Epithelial cell of prostate (primary cell): ENCODE data around the gene CLPTM1L.
"Not testable (repeated sequence)": the region's sequence is repeated elsewhere in the genome, so short reads cannot be mapped to it uniquely, and the experiment has no call there.

ENCODE experiments used
- DNase-seq: peaks from one replicate; pipeline ENCODE4 v3.0.0-alpha.2; 2011; ENCODE audit warnings: low read depth, low spot score
- H3K27ac ChIP-seq: fragments of 450-650 bp; 2 replicates; pipeline ENCODE4 v1.5.1; 2017; ENCODE audit warnings: mild to moderate bottlenecking

The CLPTM1L gene

DNA sequence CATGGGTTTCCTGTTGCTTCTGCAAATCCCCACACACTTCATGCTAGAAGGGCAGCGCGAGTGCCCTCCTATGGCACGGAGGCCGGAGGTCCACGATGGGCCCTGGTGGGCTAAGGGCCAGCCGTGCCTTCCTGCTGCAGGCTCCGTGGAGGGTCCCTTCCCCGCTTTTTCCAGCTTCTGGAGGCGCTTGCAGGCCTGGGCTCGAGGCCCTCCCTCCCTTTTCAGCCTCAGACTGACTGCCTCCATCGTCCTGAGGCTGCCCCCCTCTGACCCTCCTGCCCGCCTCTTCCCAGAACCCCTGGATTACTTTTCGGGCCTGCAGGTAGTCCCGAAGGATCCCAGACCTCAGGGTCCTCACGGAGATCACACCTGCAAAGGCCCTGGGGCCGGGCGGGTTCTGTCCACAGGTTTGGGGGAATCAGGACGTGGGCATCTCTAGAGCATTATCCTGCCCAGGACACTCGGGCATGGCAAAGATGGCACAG is 46.8 kb downstream of the CLPTM1L start:
- H3K27ac ChIP-seq, result no peak overlapping the region
- DNase-seq, result no peak

- no peak for DNase-seq
- no peak overlapping the region for H3K27ac ChIP-seq
These were observed 47.7 kb downstream of the CLPTM1L start for GRCh38 chr5:1297243-1297642.

DNA sequence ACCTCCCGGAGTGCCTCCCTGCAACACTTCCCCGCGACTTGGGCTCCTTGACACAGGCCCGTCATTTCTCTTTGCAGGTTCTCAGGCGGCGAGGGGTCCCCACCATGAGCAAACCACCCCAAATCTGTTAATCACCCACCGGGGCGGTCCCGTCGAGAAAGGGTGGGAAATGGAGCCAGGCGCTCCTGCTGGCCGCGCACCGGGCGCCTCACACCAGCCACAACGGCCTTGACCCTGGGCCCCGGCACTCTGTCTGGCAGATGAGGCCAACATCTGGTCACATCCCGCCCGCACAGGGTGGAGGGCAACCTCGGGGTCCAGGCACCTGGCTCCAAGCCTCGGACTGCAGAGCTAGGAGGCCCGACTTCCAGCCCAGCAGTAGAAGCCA is 49.3 kb downstream of the CLPTM1L start:
- no peak overlapping the region for H3K27ac ChIP-seq
- DNase-seq, result no peak

- DNase-seq, result no peak
These were observed 49.9 kb downstream of the CLPTM1L start, which contains the start of gene TERT for GRCh38 chr5:1294835-1295649. Gene TERT, minus strand, starts transcription at chr5:1295068. Its CDS starts 79 bp downstream, at chr5:1294989.

DNA sequence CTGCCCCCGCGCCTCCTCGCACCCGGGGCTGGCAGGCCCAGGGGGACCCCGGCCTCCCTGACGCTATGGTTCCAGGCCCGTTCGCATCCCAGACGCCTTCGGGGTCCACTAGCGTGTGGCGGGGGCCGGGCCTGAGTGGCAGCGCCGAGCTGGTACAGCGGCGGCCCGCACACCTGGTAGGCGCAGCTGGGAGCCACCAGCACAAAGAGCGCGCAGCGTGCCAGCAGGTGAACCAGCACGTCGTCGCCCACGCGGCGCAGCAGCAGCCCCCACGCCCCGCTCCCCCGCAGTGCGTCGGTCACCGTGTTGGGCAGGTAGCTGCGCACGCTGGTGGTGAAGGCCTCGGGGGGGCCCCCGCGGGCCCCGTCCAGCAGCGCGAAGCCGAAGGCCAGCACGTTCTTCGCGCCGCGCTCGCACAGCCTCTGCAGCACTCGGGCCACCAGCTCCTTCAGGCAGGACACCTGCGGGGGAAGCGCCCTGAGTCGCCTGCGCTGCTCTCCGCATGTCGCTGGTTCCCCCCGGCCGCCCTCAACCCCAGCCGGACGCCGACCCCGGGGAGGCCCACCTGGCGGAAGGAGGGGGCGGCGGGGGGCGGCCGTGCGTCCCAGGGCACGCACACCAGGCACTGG is 50.6 kb downstream of the CLPTM1L start:
- no peak for DNase-seq
- H3K27ac ChIP-seq, result no peak overlapping the region

More at GRCh38 chr5:1294835-1295649, 49.9 kb downstream of the CLPTM1L start, which contains the start of gene TERT:
- no peak within 1 kb of the TSS for H3K27ac ChIP-seq

DNA sequence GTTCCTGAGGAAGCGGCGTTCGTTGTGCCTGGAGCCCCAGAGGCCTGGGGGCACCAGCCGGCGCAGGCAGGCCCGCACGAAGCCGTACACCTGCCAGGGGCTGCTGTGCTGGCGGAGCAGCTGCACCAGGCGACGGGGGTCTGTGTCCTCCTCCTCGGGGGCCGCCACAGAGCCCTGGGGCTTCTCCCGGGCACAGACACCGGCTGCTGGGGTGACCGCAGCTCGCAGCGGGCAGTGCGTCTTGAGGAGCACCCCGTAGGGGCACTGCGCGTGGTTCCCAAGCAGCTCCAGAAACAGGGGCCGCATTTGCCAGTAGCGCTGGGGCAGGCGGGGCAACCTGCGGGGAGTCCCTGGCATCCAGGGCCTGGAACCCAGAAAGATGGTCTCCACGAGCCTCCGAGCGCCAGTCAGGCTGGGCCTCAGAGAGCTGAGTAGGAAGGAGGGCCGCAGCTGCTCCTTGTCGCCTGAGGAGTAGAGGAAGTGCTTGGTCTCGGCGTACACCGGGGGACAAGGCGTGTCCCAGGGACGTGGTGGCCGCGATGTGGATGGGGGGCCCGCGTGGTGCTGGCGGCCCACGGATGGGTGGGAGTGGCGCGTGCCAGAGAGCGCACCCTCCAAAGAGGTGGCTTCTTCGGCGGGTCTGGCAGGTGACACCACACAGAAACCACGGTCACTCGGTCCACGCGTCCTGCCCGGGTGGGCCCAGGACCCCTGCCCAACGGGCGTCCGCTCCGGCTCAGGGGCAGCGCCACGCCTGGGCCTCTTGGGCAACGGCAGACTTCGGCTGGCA is 51.3 kb downstream of the CLPTM1L start:
- no peak overlapping the region for H3K27ac ChIP-seq
- DNase-seq, result no peak

- DNase-seq, result no peak
- no peak overlapping the region for H3K27ac ChIP-seq
These were observed 52.0 kb downstream of the CLPTM1L start for GRCh38 chr5:1292846-1293415.

DNA sequence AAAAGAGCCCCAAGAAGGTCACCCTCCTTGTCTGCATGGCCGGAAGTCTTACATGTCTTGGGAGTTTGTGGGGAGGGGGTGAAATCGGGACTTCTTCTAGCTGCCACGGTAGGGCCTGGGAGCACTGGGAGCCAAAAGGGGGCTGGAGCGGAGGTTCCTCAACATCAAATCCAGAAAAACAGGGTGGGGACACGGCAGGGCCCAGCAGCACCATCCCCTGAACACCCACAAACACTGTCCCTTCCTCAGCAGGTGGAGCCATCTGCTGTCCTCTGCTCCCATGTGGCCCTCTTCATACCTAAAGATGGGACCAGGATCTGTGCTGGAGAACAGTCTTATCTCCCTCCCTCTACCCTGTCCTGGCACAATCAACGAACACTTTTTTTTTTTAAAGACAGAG is 52.8 kb downstream of the CLPTM1L start:
- DNase-seq, result no peak
- H3K27ac ChIP-seq, result no peak overlapping the region

DNA sequence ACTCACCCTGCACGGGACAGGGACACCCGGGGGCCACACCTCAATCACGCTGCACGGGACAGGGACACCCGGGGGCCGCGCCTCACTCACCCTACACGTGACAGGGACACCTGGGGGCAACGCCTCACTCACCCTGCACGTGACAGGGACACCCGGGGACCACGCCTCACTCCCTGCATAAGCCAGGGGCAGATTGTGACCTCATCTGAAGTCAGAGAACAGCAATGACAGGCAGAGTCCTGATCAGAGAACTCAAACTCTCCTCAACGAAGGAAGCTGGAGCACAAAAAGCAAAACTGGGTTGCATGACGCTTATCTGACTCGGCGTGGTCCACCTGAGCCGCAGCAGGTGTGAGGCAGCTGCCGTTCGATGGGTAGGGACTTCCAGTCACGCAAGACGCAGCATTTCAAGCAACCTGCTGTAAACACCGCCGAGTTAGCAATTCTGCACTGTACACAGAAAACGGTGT is 53.3 kb downstream of the CLPTM1L start:
- DNase-seq, result no peak
- H3K27ac ChIP-seq, result no peak overlapping the region

GRCh38 chr5:1290956-1291355 is 53.9 kb downstream of the CLPTM1L start:
- H3K27ac ChIP-seq, DNase-seq: not testable (repeated sequence)

DNA sequence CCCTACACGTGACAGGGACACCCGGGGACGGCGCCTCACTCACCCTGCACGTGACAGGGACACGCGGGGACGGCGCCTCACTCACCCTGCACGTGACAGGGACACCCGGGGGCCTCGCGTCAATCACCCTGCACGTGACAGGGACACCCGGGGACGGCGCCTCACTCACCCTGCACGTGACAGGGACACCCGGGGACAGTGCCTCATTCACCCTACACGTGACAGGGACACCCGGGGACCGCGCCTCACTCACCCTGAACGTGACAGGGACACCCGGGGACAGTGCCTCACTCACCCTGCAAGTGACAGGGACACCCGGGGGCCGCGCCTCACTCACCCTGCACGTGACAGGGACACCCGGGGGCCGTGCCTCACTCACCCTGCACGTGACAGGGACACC is 55.3 kb downstream of the CLPTM1L start:
- not testable (repeated sequence) for H3K27ac ChIP-seq, DNase-seq

- H3K27ac ChIP-seq, result no peak overlapping the region
- DNase-seq, result no peak
These were observed 56.2 kb downstream of the CLPTM1L start for GRCh38 chr5:1288439-1289335.

- H3K27ac ChIP-seq, result no peak overlapping the region
- DNase-seq, result no peak
These were observed 59.0 kb downstream of the CLPTM1L start for GRCh38 chr5:1285883-1286291.

GRCh38 chr5:1285141-1285540 is 59.8 kb downstream of the CLPTM1L start:
- no peak overlapping the region for H3K27ac ChIP-seq
- DNase-seq, result no peak

DNA sequence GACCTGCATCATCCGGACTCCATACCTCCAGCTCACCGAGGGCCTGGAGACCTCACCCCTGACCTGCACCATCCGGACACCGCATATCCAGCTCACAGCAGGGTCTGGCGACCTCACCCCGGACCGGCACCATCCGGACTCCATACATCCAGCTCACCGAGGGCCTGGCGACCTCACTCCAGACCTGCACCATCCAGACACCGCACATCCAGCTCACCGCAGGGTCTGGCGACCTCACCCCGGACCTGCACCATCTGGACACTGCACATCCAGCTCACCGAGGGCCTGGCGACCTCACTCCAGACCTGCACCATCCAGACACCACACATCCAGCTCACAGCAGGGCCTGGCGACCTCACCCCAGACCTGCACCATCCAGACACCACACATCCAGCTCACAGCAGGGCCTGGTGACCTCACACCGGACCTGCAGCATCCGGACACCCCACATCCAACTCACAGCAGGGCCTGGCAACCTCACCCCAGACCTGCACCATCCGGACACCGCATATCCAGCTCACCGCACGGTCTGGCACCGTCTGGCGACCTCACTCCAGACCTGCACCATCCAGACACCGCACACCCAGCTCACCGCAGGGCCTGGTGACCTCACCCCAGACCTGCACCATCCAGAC is 60.4 kb downstream of the CLPTM1L start:
- H3K27ac ChIP-seq, DNase-seq: not testable (repeated sequence)

DNA sequence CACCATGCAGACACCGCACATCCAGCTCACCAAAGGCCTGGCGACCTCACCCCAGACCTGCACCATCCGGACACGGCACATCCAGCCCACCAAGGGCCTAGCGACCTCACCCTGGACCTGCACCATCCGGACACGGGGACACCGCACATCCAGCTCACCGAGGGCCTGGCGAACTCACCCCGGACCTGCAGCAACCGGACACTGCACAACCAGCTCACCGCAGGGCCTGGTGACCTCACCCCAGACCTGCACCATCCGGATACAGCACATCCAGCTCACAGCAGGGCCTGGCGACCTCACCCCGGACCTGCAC is 61.2 kb downstream of the CLPTM1L start:
- not testable (repeated sequence) for DNase-seq, H3K27ac ChIP-seq

- H3K27ac ChIP-seq, DNase-seq: not testable (repeated sequence)
These were observed 61.7 kb downstream of the CLPTM1L start for GRCh38 chr5:1282993-1283728.
